HG02884 (cell line): ENCODE results near the gene MAN1B1.

ENCODE experiments used
- ATAC-seq: cut with Tn5 transposase; IDR thresholded peaks from one replicate; pipeline ENCODE4 v1.9.1; 2021; ENCODE audit warnings: mild to moderate bottlenecking, moderate library complexity; ENCODE audit not compliant: unreplicated experiment

The MAN1B1 gene

GRCh38 chr9:137068539-137069507 is 18.0 kb upstream of the MAN1B1 start:
- no peak for ATAC-seq

- ATAC-seq = no peak
Measured at GRCh38 chr9:137069508-137070091, 17.2 kb upstream of the MAN1B1 start.

DNA sequence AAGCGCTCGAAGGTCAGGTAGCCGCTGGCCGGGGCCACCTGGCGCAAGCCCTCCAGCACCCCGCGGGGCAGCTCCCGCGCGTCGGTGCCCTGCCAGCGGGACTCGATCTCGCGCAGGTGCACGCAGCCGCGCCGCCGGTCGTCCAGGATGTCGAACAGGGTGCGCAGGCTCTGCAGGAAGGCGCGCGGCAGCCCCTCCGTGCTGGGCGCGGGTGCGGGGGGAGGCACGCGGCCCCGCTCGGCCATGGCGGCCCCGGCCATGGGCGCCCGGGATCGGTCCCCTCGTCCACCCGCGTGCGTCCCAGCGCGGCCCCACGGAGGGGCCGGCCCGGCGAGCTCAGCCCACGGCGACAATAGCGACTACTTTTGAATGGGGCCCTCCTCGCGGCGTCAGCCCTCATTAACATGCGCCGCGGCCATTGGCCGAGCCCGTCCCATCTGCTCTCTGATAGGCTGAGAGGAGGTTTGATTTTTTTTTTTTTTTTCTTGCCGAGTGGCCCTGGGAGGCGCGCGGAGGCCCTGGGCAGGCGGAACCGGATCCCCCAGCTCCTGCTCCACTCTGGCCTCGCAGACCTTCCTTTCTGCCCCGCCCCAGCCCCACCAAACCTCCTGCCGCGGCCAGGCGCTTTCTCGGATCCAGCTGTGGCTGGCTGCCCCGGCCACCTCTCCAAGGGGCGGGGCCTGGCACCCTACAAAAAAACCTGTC is 16.4 kb upstream of the MAN1B1 start, which contains the start of gene SAPCD2:
SAPCD2 (minus strand) TSS at position 357 of the 705 bp plus-strand sequence; CDS start at position 260, 97 bp downstream.
- peak; percentile 61 for ATAC-seq

GRCh38 chr9:137070906-137071275 is 15.9 kb upstream of the MAN1B1 start:
- no peak for ATAC-seq

DNA sequence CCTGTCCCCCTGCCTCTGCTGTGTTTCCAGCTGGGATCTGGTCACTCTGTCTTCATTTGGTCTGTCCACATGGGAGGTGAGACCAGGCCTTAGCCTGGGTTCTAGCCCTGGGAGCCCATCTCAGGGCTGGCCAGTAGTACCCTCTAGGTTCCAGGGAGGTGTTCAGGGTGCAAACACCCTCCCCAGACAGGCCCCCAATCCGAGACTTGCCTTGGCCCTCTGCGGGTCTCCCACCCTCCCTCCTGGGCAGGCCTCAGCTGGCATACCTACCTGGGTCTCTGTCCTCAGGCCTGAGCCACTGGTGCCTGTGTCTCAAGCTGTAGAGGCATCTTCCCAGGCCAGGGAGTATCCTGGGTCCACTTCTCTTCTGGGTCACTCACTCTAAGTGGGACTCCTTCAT is 15.5 kb upstream of the MAN1B1 start:
- no peak for ATAC-seq

GRCh38 chr9:137073992-137074399 is 12.8 kb upstream of the MAN1B1 start:
- no peak for ATAC-seq

DNA sequence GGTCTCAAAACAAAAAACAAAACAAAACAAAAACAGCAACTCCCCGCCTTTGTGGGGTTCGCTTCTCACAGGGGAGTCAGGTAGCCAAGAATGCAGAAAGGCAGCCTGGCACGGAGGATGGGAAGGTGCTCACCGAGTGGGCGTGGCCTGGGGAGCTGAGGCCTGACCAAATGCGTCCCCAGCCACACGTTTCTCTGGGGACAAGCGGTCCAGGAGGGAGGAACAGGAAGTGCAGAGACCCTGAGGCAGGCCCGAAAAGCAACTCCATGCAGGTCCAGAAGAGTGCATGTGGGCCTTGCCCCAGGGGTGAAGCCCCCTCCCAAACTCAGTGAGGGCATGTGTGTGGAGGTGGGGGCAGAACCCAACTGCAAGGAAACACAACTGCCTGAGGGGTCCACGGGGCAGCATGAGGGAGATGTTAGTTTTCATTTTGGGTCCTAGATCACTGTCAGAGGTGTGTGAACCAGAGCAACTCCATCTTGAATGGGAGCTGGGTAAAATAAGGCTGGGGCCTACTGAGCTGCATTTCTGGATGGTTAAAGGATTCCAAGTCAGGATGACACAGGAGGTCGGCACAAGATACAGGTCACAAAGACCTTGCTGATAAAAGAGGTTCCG is 12.0 kb upstream of the MAN1B1 start:
- no peak for ATAC-seq

GRCh38 chr9:137075275-137075775 is 11.5 kb upstream of the MAN1B1 start:
- no peak for ATAC-seq

DNA sequence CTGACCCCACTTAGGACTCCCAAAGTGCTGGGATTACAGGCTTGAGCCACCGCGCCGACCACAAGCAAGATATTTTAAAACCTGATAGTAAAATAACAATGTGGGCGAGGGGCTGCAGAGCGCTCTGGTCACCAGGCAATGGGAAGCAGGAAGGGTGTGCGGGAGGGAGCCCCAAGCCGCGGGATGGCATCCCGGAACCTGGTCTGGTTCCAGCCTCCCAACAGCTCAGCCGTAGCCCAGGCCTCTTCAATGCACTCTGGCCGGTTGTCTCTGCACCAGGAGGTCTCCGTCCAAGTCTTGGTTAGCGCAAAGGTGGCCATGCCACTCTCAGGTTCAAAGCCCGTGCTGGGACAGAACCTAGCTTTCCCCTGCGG is 10.2 kb upstream of the MAN1B1 start:
- ATAC-seq = no peak

DNA sequence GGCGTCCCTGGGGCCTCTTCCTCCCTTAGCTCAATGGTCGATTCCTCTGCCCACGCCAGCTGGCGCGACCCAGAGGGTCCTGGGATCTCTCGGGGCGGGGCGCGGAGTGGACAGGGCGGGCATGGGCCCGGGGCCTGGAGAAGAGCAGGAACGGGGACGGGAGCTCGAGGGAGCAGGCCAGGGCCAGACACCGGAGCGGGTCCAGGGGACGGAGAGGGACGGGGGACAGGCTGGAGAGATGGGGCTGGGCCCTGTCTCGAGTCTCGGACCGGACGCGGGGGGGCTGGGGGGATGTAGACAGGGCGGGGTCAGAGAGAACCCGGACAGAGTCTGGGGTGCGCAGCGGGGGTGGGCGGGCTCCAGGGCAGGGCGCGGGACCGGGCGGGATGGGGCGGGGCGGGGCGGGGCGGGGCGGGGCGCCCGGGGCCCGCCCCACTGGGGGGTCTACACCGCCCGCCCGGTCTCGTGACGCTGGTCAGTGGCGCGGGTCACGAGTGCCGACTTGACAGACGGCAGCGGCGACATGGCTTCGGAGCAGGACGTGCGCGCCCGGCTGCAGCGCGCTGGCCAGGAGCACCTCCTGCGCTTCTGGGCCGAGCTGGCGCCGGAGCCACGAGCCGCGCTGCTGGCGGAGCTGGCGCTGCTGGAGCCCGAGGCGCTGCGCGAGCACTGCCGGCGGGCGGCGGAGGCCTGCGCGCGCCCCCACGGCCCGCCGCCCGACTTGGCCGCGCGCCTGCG is 9.6 kb upstream of the MAN1B1 start, which contains the start of gene UAP1L1:
UAP1L1 (plus strand) TSS at position 508 of the 738 bp plus-strand sequence; CDS start at position 524, 16 bp downstream.
- ATAC-seq = no peak

- ATAC-seq = no peak
Measured at GRCh38 chr9:137077758-137078693, 8.8 kb upstream of the MAN1B1 start.

DNA sequence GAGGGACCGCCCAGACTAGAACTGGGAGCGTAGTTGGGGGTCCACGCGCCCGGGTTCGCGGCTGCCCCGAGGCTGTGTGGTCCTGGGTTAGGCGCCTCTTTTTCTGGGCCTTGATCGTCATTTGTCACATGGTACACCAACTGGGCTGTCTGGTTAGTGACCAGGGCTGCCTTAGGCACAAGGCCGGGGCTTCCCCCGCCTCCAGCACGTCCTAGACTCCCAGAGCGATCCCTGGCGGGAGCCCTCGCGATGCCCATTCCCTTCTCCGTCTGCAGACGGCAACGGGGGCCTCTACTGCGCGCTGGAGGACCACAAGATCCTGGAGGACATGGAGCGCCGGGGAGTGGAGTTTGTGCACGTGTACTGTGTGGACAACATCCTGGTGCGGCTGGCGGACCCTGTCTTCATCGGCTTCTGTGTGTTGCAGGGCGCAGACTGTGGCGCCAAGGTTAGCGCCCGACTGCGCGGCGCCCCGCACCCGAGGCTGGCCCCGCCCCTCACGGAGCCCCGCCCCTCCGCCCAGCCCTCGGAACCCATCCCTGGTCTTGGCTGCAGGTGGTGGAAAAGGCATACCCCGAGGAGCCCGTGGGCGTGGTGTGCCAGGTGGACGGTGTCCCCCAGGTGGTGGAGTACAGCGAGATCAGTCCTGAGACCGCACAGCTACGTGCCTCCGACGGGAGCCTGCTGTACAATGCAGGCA is 7.9 kb upstream of the MAN1B1 start:
- ATAC-seq = no peak

GRCh38 chr9:137079401-137079787 is 7.4 kb upstream of the MAN1B1 start:
- no peak for ATAC-seq

GRCh38 chr9:137080260-137081122 is 6.3 kb upstream of the MAN1B1 start:
- ATAC-seq = no peak

GRCh38 chr9:137082222-137082924 is 4.4 kb upstream of the MAN1B1 start:
- ATAC-seq = no peak

DNA sequence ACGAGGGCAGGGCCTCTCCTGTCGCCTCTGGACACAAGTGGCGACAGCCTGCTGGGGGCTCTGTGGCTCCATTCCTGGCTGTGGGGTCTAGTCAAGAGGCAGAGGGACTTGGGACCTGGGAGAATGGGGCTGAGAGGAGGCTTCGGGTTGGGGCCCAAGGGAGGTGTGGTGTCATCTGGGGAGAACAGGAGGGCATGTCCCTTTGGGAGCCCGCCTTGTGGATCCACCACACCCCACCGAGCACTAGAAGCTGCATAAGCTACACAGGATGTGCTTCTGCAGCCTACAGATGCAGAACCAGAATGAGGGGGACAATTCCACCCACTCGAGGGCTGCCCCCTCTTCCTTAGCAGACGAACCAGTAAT is 3.9 kb upstream of the MAN1B1 start:
- ATAC-seq = no peak

- ATAC-seq = no peak
Measured at GRCh38 chr9:137083394-137084004, 3.3 kb upstream of the MAN1B1 start.
